HG03064 (cell line): ENCODE measurements around the gene ARHGAP24.
"Not testable (repeated sequence)": the region's sequence is repeated elsewhere in the genome, so short reads cannot be mapped to it uniquely, and the experiment has no call there.

Experiments
- ATAC-seq: cut with Tn5 transposase; IDR thresholded peaks from one replicate; pipeline ENCODE4 v1.9.1; 2021; ENCODE audit warnings: low read depth; ENCODE audit not compliant: unreplicated experiment

ARHGAP24 gene

GRCh38 chr4:85514783-85515182 lies 39.8 kb downstream of the ARHGAP24 start:
- ATAC-seq, result no peak

DNA sequence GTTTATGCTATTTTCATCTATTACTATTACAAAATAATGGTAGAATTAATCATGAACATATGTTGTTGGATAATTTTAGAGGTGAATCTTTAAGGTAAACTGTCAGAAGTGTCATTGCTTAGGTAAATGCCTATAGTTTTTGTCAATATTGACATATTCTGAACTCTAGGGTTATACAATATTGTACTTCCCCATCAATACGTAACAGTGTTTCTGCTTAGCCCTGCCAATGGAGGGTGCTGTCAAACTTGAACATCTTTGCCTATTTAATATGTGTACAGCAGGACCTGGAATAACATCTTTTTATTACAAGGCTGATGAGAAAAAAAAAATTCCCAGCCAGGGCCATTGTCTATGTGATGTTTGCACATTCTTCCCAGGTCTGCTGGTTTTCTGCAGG lies 40.8 kb downstream of the ARHGAP24 start:
- ATAC-seq, result no peak

DNA sequence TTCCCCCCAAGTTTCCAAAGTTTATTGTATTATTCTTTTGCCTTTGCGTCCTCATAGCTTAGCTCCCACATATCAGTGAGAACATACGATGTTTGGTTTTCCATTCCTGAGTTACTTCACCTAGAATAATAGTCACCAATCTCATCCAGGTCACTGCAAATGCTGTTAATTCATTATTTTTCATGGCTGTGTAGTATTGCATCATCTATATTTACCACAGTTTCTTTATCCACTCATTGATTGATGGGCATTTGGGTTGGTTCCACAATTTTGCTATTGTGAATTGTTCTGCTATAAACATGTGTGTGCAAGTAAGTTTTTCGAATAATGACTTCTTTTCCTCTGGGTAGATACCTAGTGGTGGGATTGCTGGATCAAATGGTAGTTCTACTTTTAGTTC lies 43.6 kb downstream of the ARHGAP24 start:
- ATAC-seq, result not testable (repeated sequence)

DNA sequence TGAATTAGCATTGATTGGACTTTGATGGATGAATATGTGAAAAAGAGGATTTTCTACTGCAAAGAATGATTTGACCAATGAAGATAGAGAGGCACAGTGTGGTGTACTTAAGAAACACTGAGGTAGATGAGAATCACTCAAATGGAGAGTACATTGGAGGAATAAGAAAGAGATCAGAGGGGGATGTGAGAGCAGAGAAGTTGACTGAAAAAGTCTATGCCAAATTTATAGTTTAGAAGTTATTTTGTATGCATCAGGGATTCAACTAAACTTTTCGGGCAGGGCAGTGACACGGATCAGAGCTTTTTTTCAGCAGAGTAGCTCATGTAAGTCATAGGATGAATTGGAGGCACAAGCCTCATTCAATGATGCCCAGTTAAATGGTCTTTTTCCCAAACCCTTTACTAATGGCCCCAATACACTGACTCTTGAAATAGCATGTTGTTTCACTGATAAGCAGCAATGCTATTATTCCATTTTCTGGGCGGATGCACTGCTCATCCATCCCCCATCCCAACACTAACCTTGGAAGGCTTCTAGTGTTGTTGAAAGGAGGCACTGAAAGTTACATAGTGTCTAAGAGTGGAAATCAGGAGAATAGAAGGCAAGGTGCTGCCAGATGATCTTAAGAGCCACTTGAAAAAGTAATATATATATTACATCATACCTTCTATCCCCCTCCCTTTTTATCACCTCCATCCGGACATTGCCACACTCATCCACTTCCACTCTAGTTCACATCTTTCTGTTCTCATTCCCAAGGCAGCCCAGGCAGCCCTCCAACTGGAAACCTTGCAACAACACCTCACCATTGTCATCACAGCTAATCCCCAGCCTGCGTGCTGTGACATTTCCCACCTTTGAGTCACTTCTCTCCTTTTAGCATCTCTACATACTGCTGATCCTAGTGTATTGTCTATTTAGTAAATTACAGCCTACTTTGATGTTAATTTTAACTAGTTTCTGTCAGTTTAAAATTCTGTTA lies 46.1 kb downstream of the ARHGAP24 start:
- ATAC-seq, result no peak

DNA sequence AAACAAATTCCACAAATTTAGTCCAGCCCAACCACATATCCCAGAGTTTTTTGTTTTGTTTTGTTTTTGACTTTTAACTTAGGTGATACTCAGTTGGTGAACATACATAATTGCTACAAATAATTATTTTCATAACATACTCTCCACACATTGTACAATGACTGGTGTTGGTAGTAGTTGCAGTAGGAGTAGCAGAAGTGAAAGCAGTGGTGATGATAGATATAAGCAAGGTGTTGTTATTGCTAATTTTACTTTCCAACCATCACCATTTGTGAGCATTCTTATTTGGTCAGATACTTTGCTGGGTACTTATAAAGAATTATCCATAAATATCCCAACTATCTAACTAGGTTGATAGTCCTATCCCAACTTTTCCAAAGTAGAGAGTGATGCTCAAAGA lies 47.3 kb downstream of the ARHGAP24 start:
- no peak for ATAC-seq

DNA sequence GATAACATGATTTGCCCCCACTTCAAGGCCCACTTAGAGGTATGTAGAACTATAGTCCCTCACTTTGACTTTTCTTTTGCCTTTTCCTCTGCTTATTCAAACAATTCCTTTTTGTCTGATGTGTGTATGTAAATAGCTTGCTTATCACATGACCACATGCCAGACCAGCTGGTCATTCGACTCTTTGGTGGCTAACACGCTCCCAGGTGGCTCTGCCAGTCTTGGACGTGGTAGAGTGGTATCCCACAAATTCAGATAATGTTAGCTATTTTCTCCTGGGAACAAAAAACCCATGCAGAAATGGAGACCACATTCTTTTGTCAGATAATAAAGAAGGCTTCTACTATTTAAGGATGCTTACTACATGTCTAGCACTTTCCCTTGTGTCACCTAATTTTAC lies 47.9 kb downstream of the ARHGAP24 start:
- ATAC-seq, result no peak

- no peak for ATAC-seq
Measured at GRCh38 chr4:85527815-85528214, 52.9 kb downstream of the ARHGAP24 start.

GRCh38 chr4:85531560-85532341 lies 56.8 kb downstream of the ARHGAP24 start:
- ATAC-seq, result no peak

- no peak for ATAC-seq
Measured at GRCh38 chr4:85534120-85534519, 59.2 kb downstream of the ARHGAP24 start.

DNA sequence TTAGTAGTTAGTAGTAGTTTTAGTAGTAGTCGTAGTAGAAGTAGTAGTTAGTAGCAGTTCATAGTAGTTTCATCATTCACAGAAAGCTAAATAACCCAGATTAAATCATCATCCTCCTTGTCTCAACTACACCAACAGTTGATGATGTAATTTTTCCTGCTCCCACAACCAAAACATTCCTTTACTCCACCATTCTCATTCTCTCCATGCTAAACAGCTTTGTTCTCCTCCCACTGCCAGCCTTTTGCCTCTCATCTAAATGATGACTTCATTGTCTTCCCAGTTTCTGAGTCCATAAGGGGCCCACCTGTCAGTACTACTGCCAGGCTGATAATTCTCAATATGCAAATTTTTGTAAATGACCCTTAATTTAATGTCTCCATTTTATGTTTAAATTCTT lies 68.9 kb downstream of the ARHGAP24 start:
- ATAC-seq, result no peak

GRCh38 chr4:85544751-85545150 lies 69.8 kb downstream of the ARHGAP24 start:
- no peak for ATAC-seq

GRCh38 chr4:85548116-85548515 lies 73.2 kb downstream of the ARHGAP24 start:
- no peak for ATAC-seq

GRCh38 chr4:85548841-85549240 lies 73.9 kb downstream of the ARHGAP24 start:
- no peak for ATAC-seq

DNA sequence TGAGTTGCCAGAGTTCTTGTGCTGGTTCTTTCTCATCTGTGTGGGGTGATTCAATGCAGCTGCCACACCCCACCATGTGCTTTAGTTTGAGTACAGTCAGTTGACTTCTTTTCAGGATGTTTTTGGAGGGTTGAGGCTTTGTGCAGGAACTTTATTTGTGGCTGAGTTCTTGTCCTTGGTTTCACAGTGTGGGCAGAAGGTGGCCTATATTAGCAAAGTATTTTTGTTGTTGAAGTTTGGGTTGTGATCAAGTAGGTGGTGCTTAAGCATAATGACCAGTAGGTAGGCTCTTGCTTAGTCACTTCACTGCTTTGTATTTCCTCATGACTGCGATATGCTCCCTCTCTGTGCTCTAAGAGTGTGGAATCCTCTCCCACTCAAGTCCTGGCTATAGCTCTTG lies 80.3 kb downstream of the ARHGAP24 start:
- ATAC-seq, result no peak

DNA sequence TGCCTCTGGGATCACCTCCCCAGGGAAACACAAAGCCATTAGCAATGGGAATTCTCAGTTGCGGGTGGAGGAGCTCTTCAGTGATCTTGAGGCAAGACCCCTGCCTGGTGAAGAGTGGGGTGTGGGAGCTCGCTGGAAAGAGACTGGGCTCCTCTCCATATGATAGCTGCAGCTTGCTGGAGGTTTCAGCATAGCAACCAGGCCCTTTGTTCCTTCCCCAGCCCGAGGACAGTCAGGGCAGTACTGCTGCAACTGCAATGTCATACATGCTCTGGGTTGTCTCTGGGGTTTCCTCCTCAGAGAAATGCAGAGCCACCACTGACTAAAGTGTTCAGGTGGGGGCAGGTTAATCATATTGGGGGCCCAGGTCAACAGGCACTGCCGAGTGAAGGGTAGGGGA lies 81.3 kb downstream of the ARHGAP24 start:
- no peak for ATAC-seq

GRCh38 chr4:85557016-85557901 lies 82.3 kb downstream of the ARHGAP24 start:
- peak; percentile 96 for ATAC-seq

- ATAC-seq, result no peak
Measured at GRCh38 chr4:85565761-85566480, 91.0 kb downstream of the ARHGAP24 start.

DNA sequence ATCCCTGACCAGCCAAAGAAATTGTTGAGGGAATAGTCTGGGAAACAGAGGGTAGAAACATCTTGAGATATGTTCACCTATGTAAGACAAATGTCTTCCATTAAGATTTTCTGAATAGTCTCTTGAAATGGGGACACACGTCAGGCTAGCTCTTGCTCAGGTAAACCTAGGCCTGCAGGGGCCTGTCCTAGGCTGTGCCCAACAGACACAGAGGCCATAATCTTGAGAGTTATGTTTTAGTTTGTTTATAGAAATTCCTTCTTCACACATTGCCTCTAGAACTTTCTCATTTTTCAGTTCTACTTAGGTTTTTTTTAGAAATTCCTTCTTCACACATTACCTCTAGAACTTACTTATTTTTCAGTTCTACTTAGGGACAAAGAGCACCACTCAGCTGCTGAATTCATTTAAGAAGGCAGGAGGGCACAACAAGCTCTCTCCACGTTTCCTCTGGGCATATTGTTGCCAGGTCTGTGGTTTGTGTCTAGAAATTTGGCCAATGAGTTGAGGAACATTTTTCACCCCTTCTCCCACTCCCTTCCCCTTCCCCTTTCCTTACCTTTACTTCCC lies 94.9 kb downstream of the ARHGAP24 start:
- no peak for ATAC-seq

DNA sequence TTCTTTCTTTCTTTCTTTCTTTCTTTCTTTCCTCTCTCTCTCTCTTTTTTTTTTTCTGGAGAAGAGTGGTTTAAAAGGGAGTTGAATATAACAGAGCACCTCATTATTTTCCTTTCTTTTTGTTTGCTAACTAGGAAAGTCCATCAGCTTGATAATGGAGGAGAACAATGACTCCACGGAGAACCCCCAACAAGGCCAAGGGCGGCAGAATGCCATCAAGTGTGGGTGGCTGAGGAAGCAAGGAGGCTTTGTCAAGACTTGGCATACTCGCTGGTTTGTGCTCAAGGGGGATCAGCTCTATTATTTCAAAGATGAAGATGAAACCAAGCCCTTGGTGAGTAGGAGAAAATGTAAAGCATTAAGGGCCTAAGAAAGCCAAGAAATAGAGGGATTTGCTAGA lies 95.4 kb downstream of the ARHGAP24 start:
- no peak for ATAC-seq

DNA sequence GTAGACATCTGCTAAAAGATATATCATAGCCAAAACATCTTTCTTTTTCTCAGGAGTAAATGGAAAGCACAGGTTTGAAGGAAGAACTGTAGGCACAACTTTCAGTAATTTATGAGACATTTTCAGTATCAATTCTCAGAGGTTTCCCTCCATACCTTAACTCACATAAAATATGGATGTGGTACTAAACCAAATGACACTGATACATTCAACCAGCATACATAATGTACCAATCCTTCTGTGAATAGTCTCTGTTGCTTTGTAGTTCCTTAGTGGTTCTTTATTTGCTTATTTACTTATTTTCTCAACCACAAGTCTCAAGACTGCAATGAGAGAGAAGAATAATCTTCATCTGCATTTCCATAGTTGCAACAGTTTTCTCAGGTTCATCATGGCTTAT lies 96.1 kb downstream of the ARHGAP24 start:
- no peak for ATAC-seq
